ENCODE data around the gene C17orf114.

Gene C17orf114

DNA sequence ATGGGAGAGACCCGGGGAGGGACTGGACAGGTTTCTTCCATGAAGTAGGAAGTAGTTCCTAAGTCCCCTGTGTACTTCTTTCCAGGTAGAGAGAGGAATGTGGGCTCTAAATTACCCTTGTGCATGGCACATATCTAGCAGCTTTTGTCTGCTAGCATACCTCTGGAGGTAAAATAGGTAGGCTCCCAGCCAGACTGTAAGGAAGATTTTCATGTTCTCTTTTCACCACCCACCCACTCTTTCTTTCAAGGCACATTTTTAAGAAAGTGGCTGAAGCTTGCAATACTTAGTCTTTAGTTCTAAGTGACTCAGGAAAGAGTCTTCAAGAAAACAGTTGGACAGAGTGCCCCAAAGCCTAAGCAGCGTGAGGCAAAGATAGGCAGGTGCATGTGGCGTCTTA, 40.2 kb upstream of the C17orf114 start:
- FAIRE-seq (no peak), DNase-seq (ENCODE audit: insufficient read length, low spot score) (no peak)
- TF ChIP-seq CTCF (IDR thresholded peaks at IDR 0.05; ENCODE audit: insufficient read depth, missing control alignments) = no peak

- TF ChIP-seq CTCF (IDR thresholded peaks at IDR 0.05; ENCODE audit: insufficient read depth, missing control alignments) = no peak
- DNase-seq (ENCODE audit: insufficient read length, low spot score) (no peak), FAIRE-seq (no peak)
Measured at GRCh38 chr17:4840893-4841242, 38.7 kb upstream of the C17orf114 start.

DNA sequence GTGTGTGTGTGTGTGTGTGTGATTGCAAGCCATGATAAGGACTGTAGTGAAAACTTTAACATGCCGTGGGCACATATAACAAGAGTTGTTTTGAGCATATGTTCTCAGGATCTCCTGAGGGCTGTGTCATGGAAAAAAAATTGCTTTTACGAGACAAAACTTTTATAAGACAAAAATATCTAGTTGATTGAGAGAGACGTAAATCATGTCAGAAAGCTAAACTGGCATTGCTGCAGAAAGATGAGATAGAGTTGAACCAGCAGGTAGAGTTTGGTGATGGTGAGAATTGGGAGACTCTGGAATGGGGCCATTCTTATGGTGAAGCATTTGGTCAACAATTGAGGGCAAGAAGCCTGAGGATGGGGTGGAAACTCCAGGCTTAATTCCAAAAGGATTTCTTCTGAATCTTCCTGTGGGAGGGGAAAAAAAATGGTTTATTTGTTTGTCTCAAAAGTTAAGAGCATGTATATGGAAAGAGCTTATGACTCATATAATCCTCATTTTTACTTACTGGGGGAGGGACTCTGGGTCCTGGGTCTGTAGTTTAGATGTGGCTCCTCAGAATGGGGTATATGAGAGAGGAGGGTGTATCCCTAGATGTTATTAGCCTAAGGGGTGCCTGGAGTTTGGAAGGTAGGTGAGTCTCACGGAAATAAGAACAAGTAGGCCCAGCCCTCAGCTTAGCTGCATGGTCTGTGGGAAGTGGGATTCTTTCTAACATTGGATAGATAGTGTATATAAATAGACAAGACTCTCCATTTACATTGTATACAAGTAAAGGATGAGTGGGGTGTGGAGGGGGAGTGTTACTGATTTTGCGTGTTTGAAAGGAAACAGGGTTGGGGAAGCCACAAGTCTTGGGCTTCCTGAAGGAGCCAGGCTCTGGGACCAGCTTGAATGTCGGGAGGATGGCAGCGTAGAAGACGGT, 38.1 kb upstream of the C17orf114 start:
- no peak for FAIRE-seq
- TF ChIP-seq CTCF (IDR thresholded peaks at IDR 0.05; ENCODE audit: insufficient read depth, missing control alignments) = no peak
- DNase-seq (ENCODE audit: insufficient read length, low spot score) = no peak

DNA sequence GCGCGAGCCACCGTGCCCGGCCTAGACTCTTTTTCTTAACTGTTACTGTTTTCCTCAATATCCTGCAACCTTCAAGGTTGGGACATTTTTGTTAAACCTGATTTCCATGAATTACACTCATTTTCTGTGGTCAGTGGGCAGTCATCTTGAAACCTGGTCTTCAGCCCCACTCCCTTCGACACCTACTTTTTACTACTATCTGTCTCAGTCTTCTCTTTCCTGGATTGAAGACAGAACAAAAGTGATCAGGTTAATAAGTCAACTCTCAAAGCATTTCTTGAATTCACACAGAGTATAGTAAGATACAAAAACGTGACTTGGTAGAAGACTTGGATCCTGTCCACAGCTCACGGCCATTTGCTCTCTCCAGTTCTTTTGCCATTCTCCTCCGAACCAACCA, 37.1 kb upstream of the C17orf114 start:
- FAIRE-seq = no peak
- no peak for TF ChIP-seq CTCF (IDR thresholded peaks at IDR 0.05; ENCODE audit: insufficient read depth, missing control alignments)
- no peak for DNase-seq (ENCODE audit: insufficient read length, low spot score)

GRCh38 chr17:4838309-4838785, 36.2 kb upstream of the C17orf114 start:
- DNase-seq (ENCODE audit: insufficient read length, low spot score) (no peak), FAIRE-seq (no peak)

DNA sequence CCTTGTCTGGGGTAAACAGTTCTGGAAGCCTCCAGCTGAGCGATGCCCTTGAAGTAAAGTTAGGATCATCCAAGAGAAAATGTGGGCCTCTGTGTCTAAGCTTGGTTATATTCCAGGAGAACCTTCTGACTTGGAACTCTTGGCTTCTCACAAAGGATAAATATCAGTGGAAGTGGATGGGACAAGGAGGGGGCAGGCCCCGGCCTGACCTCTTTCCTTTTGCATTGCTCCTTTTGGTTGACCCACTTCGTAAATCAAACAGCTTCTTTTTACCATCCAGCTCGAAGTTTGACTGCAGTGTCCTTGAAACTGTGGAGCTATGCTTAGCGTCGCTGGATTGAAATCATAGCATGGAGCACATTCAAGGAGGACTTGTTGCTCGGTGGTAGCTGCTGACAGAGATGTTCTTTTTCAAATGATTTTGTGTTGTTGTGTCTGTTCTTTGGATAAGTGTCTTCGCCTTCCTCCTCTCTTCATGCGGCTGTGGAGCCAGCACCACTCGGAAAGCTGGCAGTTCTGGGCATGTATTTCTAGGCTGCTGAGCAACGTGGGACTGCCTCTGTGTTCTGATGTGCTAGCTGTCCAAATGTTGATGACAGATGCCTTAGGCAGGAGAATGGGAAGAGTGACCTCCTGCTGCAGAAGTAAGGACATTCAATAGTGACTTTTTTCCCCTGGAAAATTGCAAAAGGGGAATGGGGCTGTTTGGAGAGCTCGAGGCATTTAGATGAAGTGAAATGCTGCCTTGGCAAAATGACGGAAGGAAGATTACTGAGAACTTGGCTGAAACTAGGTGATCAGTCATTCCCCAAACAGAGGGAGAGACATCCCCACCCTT, 35.6 kb upstream of the C17orf114 start:
- TF ChIP-seq CTCF (IDR thresholded peaks at IDR 0.05; ENCODE audit: insufficient read depth, missing control alignments) = no peak
- no peak for FAIRE-seq
- DNase-seq (ENCODE audit: insufficient read length, low spot score) = no peak

More at GRCh38 chr17:4838309-4838785, 36.2 kb upstream of the C17orf114 start:
- TF ChIP-seq CTCF (IDR thresholded peaks at IDR 0.05; ENCODE audit: insufficient read depth, missing control alignments) = no peak

Data from D721Med (cell line).